Suprapubic skin (tissue), 3 donors: ENCODE measurements around the gene KAZN.

Experiments
- EP300 ChIP-seq: sonication (generic); formaldehyde crosslinking; IDR thresholded peaks from one replicate; pipeline ENCODE4 v1.6.1; 2017; ENCODE audit warnings: antibody characterized with exemption
- TF ChIP-seq, protein P1 (sequence below), 2 donors: fragments of 200-600 bp in 1 of 2; fragments of 450-650 bp in 1 of 2; sonication (generic) in 1 of 2; IDR thresholded peaks; one replicate each; pipeline ENCODE4 v1.5.1; 2016 to 2019; ENCODE audit warnings: antibody characterized with exemption in 2 of 2, mild to moderate bottlenecking in 1 of 2, moderate library complexity in 1 of 2

DNA sequence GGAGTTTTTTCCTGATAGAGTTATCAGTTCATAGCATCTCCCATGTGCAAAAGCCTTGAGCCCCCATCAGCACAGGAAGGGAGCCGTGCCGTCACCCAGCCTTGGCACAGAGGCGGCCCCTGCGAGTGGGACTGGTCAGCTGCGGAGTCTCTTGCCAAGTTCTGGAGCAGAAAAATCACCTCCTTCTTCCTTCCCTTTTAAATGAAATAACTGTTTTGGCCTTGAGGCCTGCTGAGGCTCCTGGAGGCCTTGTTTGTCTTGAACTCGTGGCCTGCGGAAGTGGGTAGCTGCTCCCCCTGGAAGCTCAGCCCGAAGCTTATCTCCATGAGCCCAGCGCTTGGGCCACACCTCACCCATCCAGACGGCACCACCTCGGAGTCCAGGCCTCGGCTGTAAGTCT, 409.4 kb downstream of the KAZN start:
- TF ChIP-seq, protein P1, sequence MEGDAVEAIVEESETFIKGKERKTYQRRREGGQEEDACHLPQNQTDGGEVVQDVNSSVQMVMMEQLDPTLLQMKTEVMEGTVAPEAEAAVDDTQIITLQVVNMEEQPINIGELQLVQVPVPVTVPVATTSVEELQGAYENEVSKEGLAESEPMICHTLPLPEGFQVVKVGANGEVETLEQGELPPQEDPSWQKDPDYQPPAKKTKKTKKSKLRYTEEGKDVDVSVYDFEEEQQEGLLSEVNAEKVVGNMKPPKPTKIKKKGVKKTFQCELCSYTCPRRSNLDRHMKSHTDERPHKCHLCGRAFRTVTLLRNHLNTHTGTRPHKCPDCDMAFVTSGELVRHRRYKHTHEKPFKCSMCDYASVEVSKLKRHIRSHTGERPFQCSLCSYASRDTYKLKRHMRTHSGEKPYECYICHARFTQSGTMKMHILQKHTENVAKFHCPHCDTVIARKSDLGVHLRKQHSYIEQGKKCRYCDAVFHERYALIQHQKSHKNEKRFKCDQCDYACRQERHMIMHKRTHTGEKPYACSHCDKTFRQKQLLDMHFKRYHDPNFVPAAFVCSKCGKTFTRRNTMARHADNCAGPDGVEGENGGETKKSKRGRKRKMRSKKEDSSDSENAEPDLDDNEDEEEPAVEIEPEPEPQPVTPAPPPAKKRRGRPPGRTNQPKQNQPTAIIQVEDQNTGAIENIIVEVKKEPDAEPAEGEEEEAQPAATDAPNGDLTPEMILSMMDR (IDR thresholded peaks at IDR 0.05): no peak
- no peak for TF ChIP-seq EP300
